HUES64 (cell line): ENCODE measurements around the gene SMYD3.

Experiments used
- H3K27ac ChIP-seq: 2 replicates; pipeline ENCODE4 v1.7.0; 2013; ENCODE audit warnings: low read depth, low read length, inconsistent platforms
- H3K27me3 ChIP-seq: 2 replicates; pipeline ENCODE4 v1.6.1; 2013; ENCODE audit warnings: mild to moderate bottlenecking, low read length; ENCODE audit not compliant: insufficient read depth
- H3K36me3 ChIP-seq: 2 replicates; pipeline ENCODE4 v1.6.1; 2013; ENCODE audit warnings: mild to moderate bottlenecking, low read length; ENCODE audit not compliant: insufficient read depth
- H3K4me1 ChIP-seq: 2 replicates; pipeline ENCODE4 v1.6.1; 2013; ENCODE audit warnings: mild to moderate bottlenecking, low read length, moderate library complexity; ENCODE audit not compliant: insufficient read depth
- H3K4me3 ChIP-seq: 2 replicates; pipeline ENCODE4 v1.5.1; 2013; ENCODE audit warnings: mild to moderate bottlenecking, low read length, moderate library complexity
- H3K9ac ChIP-seq: 2 replicates; pipeline ENCODE4 v1.6.1; 2013; ENCODE audit warnings: mild to moderate bottlenecking, low read depth, low read length
- H3K9me3 ChIP-seq: 2 replicates; pipeline ENCODE4 v1.6.1; 2013; ENCODE audit warnings: low read depth, low read length; ENCODE audit not compliant: insufficient read depth
- WGBS: fragments of 150-250, 120-280 bp; methylation state at CpG from one replicate; pipeline ENCODE4 v1.1.7; 2013; ENCODE audit warnings: missing lambda C conversion rate; 5-methylcytosine and 5-hydroxymethylcytosine counted together

Gene SMYD3

DNA sequence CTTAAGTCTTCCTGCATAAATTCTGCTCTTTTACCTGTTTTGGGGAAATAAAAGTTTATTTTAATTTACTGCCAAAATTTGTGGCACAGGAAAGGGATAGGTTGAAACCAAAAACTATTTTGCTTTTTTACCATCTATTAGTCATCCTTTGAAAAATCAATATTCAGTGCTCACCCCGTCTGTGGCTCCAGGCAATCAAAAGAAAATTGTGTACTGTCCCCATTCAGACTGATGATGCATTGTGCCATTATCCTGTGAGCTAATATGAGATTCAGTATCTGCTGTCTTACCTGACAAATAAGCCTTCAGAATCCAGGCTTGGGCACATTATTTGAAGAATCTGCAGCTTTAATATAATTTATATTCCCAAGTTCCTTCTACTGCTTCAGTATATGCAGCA is 701.5 kb downstream of the SMYD3 start:
- H3K9ac ChIP-seq: no peak overlapping the region
- no peaks in the 10 kb centered on the region for H3K27me3 ChIP-seq
- no peak overlapping the region for H3K4me3 ChIP-seq
- H3K36me3 ChIP-seq: no peaks in the 10 kb centered on the region
- 0% methylated on average over 1 of the region's 1 CpG for WGBS
- no peak overlapping the region for H3K27ac ChIP-seq
- H3K9me3 ChIP-seq: no peaks in the 10 kb centered on the region
- 0 out of 2 replicates have a peak, but pooled peaks cover 3% of the 10 kb centered on the region for H3K4me1 ChIP-seq

DNA sequence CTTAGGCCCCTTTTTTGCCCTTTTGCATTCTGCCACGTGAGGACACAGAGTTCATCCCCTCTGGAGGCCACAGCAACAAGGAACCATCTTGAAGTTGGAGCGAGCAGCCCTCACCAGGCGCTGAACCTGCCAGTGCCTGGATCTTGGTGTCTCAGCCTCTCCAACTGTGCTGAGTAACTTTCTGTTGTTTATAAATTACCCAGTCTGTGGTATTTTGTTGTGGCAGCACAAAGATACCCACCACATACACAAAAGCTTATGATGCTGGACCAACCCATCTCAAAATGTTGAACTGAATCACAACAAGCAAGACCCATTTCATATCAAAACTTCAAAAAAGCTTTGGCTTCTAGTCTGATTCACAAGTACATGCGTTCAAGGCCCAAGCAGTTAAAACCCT is 702.4 kb downstream of the SMYD3 start:
- no peak overlapping the region for H3K9ac ChIP-seq
- H3K4me1 ChIP-seq: no peaks in the 10 kb centered on the region
- 93% methylated on average over 4 of the region's 4 CpGs for WGBS
- H3K36me3 ChIP-seq: no peaks in the 10 kb centered on the region
- H3K27ac ChIP-seq: no peak overlapping the region
- no peak overlapping the region for H3K4me3 ChIP-seq
- H3K9me3 ChIP-seq: no peaks in the 10 kb centered on the region
- no peaks in the 10 kb centered on the region for H3K27me3 ChIP-seq

DNA sequence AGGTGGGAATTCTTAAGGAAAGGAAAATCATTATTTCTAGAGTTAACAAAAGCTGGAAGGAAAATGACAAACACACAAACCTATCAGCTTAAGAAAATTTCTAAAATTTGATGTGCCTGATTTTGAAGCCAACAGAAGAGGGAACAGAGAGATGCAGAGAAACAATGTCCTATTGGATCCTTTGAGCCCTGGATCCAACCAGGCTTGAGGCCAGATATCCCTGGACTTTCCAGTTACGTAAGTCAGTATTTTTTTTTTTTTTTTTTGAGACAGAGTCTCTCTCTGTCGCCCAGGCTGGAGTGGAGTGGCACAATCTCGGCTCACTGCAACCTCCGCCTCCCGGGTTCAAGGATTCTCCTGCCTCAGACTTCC is 703.4 kb downstream of the SMYD3 start:
- no peaks in the 10 kb centered on the region for H3K4me1 ChIP-seq
- H3K9ac ChIP-seq: no peak overlapping the region
- no peak overlapping the region for H3K27ac ChIP-seq
- no peaks in the 10 kb centered on the region for H3K36me3 ChIP-seq
- 94% methylated on average over 5 of the region's 5 CpGs for WGBS
- H3K27me3 ChIP-seq: no peaks in the 10 kb centered on the region
- no peak overlapping the region for H3K4me3 ChIP-seq
- H3K9me3 ChIP-seq: no peaks in the 10 kb centered on the region

DNA sequence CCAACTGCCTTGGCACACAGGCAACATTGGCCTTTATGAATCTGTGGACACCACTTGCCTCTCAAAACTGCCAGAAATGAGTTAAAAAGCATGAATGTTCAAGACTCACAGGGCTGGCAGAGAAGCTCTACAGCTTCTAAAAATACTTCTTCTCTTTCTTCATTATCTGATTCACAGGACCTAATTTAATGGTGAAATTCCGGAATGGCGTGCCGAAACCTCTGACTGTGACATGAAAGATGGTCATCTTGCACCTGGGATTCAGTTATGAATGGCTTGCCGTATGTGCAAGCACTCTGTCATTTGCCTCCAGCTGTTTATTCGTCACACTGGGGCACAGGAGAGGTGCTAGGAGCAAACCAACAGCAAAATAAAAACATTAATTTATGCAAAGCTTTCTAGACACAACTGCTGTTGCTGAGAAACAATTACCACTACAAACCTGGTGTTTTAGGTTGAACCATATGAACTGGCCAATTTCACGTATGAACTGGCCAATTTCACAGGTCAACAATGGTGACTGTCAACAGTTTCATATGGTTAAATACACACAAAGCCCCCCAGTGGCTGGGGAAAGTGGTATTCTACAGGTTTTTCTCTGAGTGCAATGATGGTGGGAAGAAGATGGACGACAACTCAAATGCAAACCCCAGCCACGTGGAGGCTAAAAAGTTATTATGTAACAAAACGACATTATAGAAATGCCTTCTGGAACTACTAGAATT is 704.0 kb downstream of the SMYD3 start:
- Histone ChIP-seq H3K4me3 (no peak overlapping the region), H3K9me3 (no peaks in the 10 kb centered on the region), H3K36me3 (no peaks in the 10 kb centered on the region), H3K4me1 (no peaks in the 10 kb centered on the region), H3K27me3 (no peaks in the 10 kb centered on the region), H3K9ac (no peak overlapping the region), H3K27ac (no peak overlapping the region)
- WGBS: 94% methylated on average over 9 of the region's 9 CpGs

- Histone ChIP-seq H3K9me3 (no peaks in the 10 kb centered on the region), H3K27ac (no peak overlapping the region), H3K4me1 (no peaks in the 10 kb centered on the region), H3K27me3 (no peaks in the 10 kb centered on the region), H3K9ac (no peak overlapping the region), H3K36me3 (no peaks in the 10 kb centered on the region), H3K4me3 (no peak overlapping the region)
- WGBS: 88% methylated on average over 5 of the region's 6 CpGs
Measured at GRCh38 chr1:245800901-245801605, 706.0 kb downstream of the SMYD3 start.

GRCh38 chr1:245798349-245798711 is 708.7 kb downstream of the SMYD3 start:
- Histone ChIP-seq H3K9me3 (no peaks in the 10 kb centered on the region), H3K27me3 (no peaks in the 10 kb centered on the region), H3K27ac (no peak overlapping the region), H3K9ac (no peak overlapping the region), H3K4me1 (no peaks in the 10 kb centered on the region), H3K4me3 (no peak overlapping the region), H3K36me3 (no peaks in the 10 kb centered on the region)
- 60% methylated on average over 5 of the region's 5 CpGs for WGBS

DNA sequence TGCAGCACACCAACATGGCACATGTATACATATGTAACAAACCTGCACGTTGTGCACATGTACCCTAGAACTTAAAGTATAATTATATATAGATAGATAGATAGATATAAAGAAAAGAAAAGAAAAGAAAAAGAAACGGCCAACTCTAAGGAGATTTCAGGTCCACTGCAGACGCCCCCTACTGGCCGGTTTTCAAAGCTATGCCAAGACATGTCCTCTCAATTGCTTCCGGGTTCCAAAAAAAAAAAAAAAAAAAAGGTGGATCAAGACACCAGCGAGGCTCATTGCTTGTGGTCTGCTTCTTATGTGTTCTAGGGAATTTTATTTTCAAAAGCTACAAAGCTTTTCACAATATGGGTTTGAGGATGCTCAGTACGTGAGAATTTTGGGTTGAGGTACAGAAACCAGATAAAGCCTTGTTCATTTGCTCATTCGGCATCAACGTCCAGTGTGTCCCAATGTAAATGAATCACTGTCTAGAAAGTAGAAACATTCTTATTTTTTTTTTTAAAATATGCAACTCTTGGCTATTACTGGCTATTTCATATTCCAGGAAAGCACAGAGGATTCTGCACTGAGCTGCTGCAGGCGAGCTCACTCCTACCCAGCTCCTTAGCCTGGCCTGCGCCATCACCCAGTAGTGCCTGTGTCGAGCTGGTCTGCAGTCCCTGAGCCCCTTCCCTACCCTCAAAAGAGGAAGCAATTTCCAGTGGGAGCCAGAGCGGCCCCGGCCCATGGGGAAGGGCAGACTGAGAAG is 709.3 kb downstream of the SMYD3 start:
- Histone ChIP-seq H3K9ac (no peak overlapping the region), H3K36me3 (no peaks in the 10 kb centered on the region), H3K4me1 (no peaks in the 10 kb centered on the region), H3K9me3 (no peaks in the 10 kb centered on the region), H3K27ac (no peak overlapping the region), H3K27me3 (no peaks in the 10 kb centered on the region), H3K4me3 (no peak overlapping the region)
- WGBS: 76% methylated on average over 11 of the region's 14 CpGs

- WGBS: 92% methylated on average over 8 of the region's 10 CpGs
- Histone ChIP-seq H3K36me3 (no peaks in the 10 kb centered on the region), H3K4me3 (no peak overlapping the region), H3K27ac (no peak overlapping the region), H3K9ac (no peak overlapping the region), H3K27me3 (no peaks in the 10 kb centered on the region), H3K9me3 (no peaks in the 10 kb centered on the region), H3K4me1 (no peaks in the 10 kb centered on the region)
Measured at GRCh38 chr1:245791410-245792312, 715.4 kb downstream of the SMYD3 start.

GRCh38 chr1:245790441-245790840 is 716.6 kb downstream of the SMYD3 start:
- H3K4me3 ChIP-seq: no peak overlapping the region
- H3K9ac ChIP-seq: no peak overlapping the region
- no peaks in the 10 kb centered on the region for H3K36me3 ChIP-seq
- no peak overlapping the region for H3K27ac ChIP-seq
- no peaks in the 10 kb centered on the region for H3K27me3 ChIP-seq
- 89% methylated on average over 2 of the region's 2 CpGs for WGBS
- no peaks in the 10 kb centered on the region for H3K9me3 ChIP-seq
- no peaks in the 10 kb centered on the region for H3K4me1 ChIP-seq

DNA sequence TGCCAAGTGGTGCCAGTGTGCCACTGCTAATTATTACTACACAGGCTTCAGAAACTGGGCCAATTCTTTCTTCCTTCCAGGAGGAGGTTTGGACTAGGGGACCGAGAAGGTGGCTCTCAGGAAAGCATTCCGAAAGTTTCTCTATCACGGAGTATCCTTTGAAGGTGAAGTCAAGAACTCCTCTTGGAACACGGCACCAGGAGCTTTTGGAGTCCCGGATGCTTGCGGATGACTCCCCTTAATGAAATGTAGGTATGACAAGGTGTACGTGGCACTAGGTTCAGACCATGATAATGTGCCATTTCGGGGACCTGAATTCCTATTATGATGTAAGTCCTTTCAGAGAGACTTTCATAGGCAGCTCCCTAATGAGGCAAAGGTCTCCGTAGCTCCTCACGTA is 718.2 kb downstream of the SMYD3 start:
- Histone ChIP-seq H3K27me3 (no peaks in the 10 kb centered on the region), H3K9ac (no peak overlapping the region), H3K9me3 (no peaks in the 10 kb centered on the region), H3K27ac (no peak overlapping the region), H3K4me3 (no peak overlapping the region), H3K4me1 (no peaks in the 10 kb centered on the region), H3K36me3 (no peaks in the 10 kb centered on the region)
- 94% methylated on average over 10 of the region's 10 CpGs for whole genome bisulfite sequencing
